Keratinocyte (primary cell): ENCODE results near the gene NLRP10. TPM values are rescaled to one million over a fixed set of nuclear protein-coding genes. Genes with fewer than 3 reads are reported as not detected.

Experiments
- DNase-seq: peaks from one replicate; pipeline ENCODE4 v3.0.0-alpha.2; 2011; ENCODE audit warnings: low read depth, missing footprints, low spot score
- FAIRE-seq: peaks from 2 replicates; lab custom pipeline; 2011; peaks lifted over from hg19 to GRCh38; lab: Jason Lieb, UNC
- H2AFZ ChIP-seq: 2 replicates; pipeline ENCODE4 v1.6.0; 2012; ENCODE audit warnings: low read length, control low read depth, inconsistent platforms; ENCODE audit not compliant: control insufficient read depth
- H3K27ac ChIP-seq: 2 replicates; pipeline ENCODE4 v1.5.1; 2011; ENCODE audit warnings: low read length; ENCODE audit not compliant: control insufficient read depth, insufficient read depth
- H3K27me3 ChIP-seq: 3 replicates; pipeline ENCODE4 v1.6.0; 2011; ENCODE audit warnings: low read length; ENCODE audit not compliant: control insufficient read depth, insufficient read depth; ENCODE audit errors: extremely low read depth
- H3K36me3 ChIP-seq, 2 experiments: 2 replicates in 1 of 2; 3 replicates in 1 of 2; pipeline ENCODE4 v1.5.1; 2011; ENCODE audit warnings: low read length in 2 of 2, mild to moderate bottlenecking in 1 of 2; ENCODE audit not compliant: control insufficient read depth in 2 of 2, insufficient read depth in 2 of 2; ENCODE audit errors: extremely low read depth in 1 of 2
- H3K4me1 ChIP-seq: 3 replicates; pipeline ENCODE4 v1.5.1; 2011; ENCODE audit warnings: low read length; ENCODE audit not compliant: control insufficient read depth, insufficient read depth; ENCODE audit errors: extremely low read depth
- H3K4me2 ChIP-seq: 3 replicates; pipeline ENCODE4 v1.6.0; 2011; ENCODE audit warnings: low read depth, low read length; ENCODE audit not compliant: control insufficient read depth, insufficient read depth; ENCODE audit errors: extremely low read depth
- H3K4me3 ChIP-seq, 3 experiments: fragments of 200-600 bp in 1 of 3; sonication (generic) in 1 of 3; 2 replicates in 2 of 3; 3 replicates in 1 of 3; pipeline ENCODE4 v1.5.1; 2011 to 2016; ENCODE audit warnings: low read length in 3 of 3, mild to moderate bottlenecking in 3 of 3, control low read depth in 2 of 3, inconsistent platforms in 1 of 3, low read depth in 1 of 3, mixed read lengths in 1 of 3, mixed run types in 1 of 3, moderate library complexity in 1 of 3; ENCODE audit not compliant: control insufficient read depth in 2 of 3, insufficient read depth in 2 of 3; ENCODE audit errors: extremely low read depth in 1 of 3
- H3K79me2 ChIP-seq: 2 replicates; pipeline ENCODE4 v1.6.0; 2012; ENCODE audit warnings: low read length; ENCODE audit not compliant: control insufficient read depth, insufficient read depth
- H3K9ac ChIP-seq: 3 replicates; pipeline ENCODE4 v1.6.0; 2011; ENCODE audit warnings: low read length; ENCODE audit not compliant: control insufficient read depth, insufficient read depth; ENCODE audit errors: extremely low read depth
- H3K9me1 ChIP-seq: 3 replicates; pipeline ENCODE4 v1.6.0; 2011; ENCODE audit warnings: low read length; ENCODE audit not compliant: control insufficient read depth, insufficient read depth; ENCODE audit errors: extremely low read depth
- H3K9me3 ChIP-seq: 2 replicates; pipeline ENCODE4 v1.5.1; 2012; ENCODE audit warnings: low read depth, low read length; ENCODE audit not compliant: control insufficient read depth
- H4K20me1 ChIP-seq: 3 replicates; pipeline ENCODE4 v1.6.0; 2011; ENCODE audit warnings: low read length; ENCODE audit not compliant: control insufficient read depth, insufficient read depth; ENCODE audit errors: extremely low read depth
- EZH2 ChIP-seq: IDR thresholded peaks from one replicate; pipeline ENCODE4 v1.6.1; 2012; ENCODE audit warnings: inconsistent platforms, mild to moderate bottlenecking, low read length, moderate library complexity
- dilution Hi-C: fragments of 300-500 bp; cut with MboI; formaldehyde crosslinking; loops from one replicate; pipeline ENCODE4 v1.7.0; 2020; ENCODE audit warnings: low sequenced_read_pairs; ENCODE audit not compliant: extremely low pct_ligation_motif_present
- polyA plus RNA-seq, 5 experiments: library from polyadenylated mRNA; depleted of rRNA in 3 of 5; stranded (reverse) in 3 of 5; stranded (forward) in 1 of 5; unstranded in 1 of 5; fragments of >200 nt; gene quantifications; 1 replicate in 1 of 5; 2 replicates in 3 of 5; 3 replicates in 1 of 5; pipeline versions ENCODE4 v1.2.1 to v1.2.3, GENCODE V29; 2011 to 2012; ENCODE audit warnings: missing spikeins in 2 of 5, low read depth in 1 of 5, low replicate concordance in 1 of 5
- TF ChIP-seq, protein P1 (sequence below), 3 experiments: IDR thresholded peaks in 1 of 3; conservative IDR thresholded peaks in 1 of 3; optimal IDR thresholded peaks in 1 of 3; 2 replicates in 2 of 3; 3 replicates in 1 of 3; pipeline versions ENCODE3 to v1.5.1; 2011; ENCODE audit warnings: low read length in 3 of 3, mild to moderate bottlenecking in 3 of 3, moderate library complexity in 2 of 3, control low read depth in 1 of 3, inconsistent platforms in 1 of 3; ENCODE audit not compliant: insufficient read depth in 2 of 3; ENCODE audit errors: extremely low read depth in 1 of 3

The NLRP10 gene
- polyA plus RNA-seq, 1 donor (not counting 4 experiments of a cell fraction or from before 2014, with no cell fraction given) = 7.1 TPM

DNA sequence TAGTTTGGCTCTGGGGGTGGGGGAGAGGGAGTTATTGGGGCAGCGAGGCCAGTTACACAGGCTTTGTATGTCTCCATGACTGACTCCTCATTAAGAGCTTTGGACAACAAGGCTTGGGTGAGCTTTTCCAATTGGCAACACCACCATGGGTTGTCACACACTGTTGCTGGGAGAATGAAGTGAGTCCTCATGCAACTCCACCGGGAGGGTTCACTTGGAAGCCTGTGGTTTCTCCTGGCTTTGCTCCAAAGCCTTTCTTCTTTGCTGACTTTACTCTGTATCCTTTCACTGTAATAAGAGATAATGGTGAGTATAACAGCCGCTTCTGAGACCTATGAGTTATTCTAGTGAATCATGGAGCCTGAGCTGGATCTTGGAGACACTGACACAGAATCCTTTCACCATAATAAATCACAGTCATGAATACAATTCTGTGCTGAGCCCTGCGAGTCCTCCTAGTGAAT, 46.8 kb upstream of the NLRP10 start:
- DNase-seq (no peak), FAIRE-seq (no peak)
- dilution Hi-C loops = no loop called here
- H3K36me3 ChIP-seq = no peaks in the 10 kb centered on the region
- no peak overlapping the region for H2AFZ ChIP-seq
- H3K27me3 ChIP-seq = peaks cover 21% of the 10 kb centered on the region
- H3K4me3 ChIP-seq = no peak overlapping the region
- H3K79me2 ChIP-seq = no peaks in the 10 kb centered on the region
- H3K27ac ChIP-seq = no peak overlapping the region
- H3K9me3 ChIP-seq = no peaks in the 10 kb centered on the region
- no peak overlapping the region for H3K9ac ChIP-seq
- no peaks in the 10 kb centered on the region for H3K9me1 ChIP-seq
- no peak overlapping the region for H3K4me2 ChIP-seq
- no peaks in the 10 kb centered on the region for H3K4me1 ChIP-seq
- no peaks in the 10 kb centered on the region for H4K20me1 ChIP-seq
- TF ChIP-seq, protein P1, sequence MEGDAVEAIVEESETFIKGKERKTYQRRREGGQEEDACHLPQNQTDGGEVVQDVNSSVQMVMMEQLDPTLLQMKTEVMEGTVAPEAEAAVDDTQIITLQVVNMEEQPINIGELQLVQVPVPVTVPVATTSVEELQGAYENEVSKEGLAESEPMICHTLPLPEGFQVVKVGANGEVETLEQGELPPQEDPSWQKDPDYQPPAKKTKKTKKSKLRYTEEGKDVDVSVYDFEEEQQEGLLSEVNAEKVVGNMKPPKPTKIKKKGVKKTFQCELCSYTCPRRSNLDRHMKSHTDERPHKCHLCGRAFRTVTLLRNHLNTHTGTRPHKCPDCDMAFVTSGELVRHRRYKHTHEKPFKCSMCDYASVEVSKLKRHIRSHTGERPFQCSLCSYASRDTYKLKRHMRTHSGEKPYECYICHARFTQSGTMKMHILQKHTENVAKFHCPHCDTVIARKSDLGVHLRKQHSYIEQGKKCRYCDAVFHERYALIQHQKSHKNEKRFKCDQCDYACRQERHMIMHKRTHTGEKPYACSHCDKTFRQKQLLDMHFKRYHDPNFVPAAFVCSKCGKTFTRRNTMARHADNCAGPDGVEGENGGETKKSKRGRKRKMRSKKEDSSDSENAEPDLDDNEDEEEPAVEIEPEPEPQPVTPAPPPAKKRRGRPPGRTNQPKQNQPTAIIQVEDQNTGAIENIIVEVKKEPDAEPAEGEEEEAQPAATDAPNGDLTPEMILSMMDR (optimal IDR thresholded peaks at IDR 0.05 in 1 of 3, IDR thresholded peaks at IDR 0.05 in 1 of 3, conservative IDR thresholded peaks at IDR 0.05 in 1 of 3; ENCODE audit: extremely low read depth in 1 of 3, insufficient read depth in 2 of 3, low read length in 3 of 3) = no peak
- TF ChIP-seq EZH2 = no peak

DNA sequence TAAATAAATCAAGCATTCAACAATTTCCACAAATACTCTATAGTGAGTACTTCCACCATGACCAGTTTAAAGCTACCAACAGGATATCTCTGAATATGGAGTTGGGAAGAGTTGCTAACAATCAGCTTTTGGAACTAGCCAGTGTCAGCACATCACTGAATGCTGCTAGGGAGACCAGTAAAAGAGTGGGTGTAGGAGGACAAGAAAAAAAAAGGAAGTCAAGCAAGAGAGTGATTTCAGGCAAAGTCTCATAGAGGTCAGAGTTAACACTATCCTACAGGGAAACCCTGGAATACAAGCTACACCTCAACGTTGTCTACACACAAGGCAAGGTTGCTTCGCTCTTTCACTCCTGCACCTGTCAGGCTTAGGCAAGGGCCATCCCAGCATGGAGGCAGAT, 46.1 kb upstream of the NLRP10 start:
- FAIRE-seq (no peak), DNase-seq (no peak)
- Histone ChIP-seq H3K4me2 (no peak overlapping the region), H3K9me3 (no peaks in the 10 kb centered on the region), H3K4me3 (no peak overlapping the region), H3K9ac (no peak overlapping the region), H2AFZ (no peak overlapping the region), H3K36me3 (no peaks in the 10 kb centered on the region), H3K79me2 (no peaks in the 10 kb centered on the region), H4K20me1 (no peaks in the 10 kb centered on the region), H3K27ac (no peak overlapping the region), H3K9me1 (no peaks in the 10 kb centered on the region), H3K27me3 (peaks cover 17% of the 10 kb centered on the region), H3K4me1 (no peaks in the 10 kb centered on the region)
- TF ChIP-seq EZH2 = no peak
- TF ChIP-seq, protein P1 (optimal IDR thresholded peaks at IDR 0.05 in 1 of 3, IDR thresholded peaks at IDR 0.05 in 1 of 3, conservative IDR thresholded peaks at IDR 0.05 in 1 of 3; ENCODE audit: extremely low read depth in 1 of 3, insufficient read depth in 2 of 3, low read length in 3 of 3) = no peak
- dilution Hi-C loops = no loop called here
